ENCODE data around the gene ABCB6. TPM values are rescaled to one million over a fixed set of nuclear protein-coding genes. Genes with fewer than 3 reads are reported as not detected.

ABCB6 gene
- total and polyA plus RNA-seq, 10 of the 15 experiments (the other 5 are each of a cell fraction or from before 2014, with no cell fraction given) = 2.3 to 22.1 (median 13.8) TPM

GRCh38 chr2:219218732-219219701 is at the start of gene ABCB6 (continued):
- TF ChIP-seq, protein P1, sequence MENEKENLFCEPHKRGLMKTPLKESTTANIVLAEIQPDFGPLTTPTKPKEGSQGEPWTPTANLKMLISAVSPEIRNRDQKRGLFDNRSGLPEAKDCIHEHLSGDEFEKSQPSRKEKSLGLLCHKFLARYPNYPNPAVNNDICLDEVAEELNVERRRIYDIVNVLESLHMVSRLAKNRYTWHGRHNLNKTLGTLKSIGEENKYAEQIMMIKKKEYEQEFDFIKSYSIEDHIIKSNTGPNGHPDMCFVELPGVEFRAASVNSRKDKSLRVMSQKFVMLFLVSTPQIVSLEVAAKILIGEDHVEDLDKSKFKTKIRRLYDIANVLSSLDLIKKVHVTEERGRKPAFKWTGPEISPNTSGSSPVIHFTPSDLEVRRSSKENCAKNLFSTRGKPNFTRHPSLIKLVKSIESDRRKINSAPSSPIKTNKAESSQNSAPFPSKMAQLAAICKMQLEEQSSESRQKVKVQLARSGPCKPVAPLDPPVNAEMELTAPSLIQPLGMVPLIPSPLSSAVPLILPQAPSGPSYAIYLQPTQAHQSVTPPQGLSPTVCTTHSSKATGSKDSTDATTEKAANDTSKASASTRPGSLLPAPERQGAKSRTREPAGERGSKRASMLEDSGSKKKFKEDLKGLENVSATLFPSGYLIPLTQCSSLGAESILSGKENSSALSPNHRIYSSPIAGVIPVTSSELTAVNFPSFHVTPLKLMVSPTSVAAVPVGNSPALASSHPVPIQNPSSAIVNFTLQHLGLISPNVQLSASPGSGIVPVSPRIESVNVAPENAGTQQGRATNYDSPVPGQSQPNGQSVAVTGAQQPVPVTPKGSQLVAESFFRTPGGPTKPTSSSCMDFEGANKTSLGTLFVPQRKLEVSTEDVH (IDR thresholded peaks at IDR 0.05; ENCODE audit: low read depth, partially characterized antibody) = peak; percentile 58
- no peak for TF ChIP-seq TCF7 (IDR thresholded peaks at IDR 0.05; ENCODE audit: borderline replicate concordance)
- no peak for TF ChIP-seq HDAC6 (IDR thresholded peaks at IDR 0.05; ENCODE audit: unreplicated experiment)
- TF ChIP-seq RBBP5 (conservative IDR thresholded peaks at IDR 0.05) = no peak
- 0 out of 2 replicates have a peak, but pooled peaks have one; percentile 15 for TF ChIP-seq EED (IDR thresholded peaks at IDR 0.05; ENCODE audit: low read depth)
- TF ChIP-seq NBN (IDR thresholded peaks at IDR 0.05) = 0 out of 2 replicates have a peak, but pooled peaks have one; percentile 14
- peak; percentile 71 for TF ChIP-seq ZNF207 (IDR thresholded peaks at IDR 0.05; ENCODE audit: borderline replicate concordance)
- no peak for TF ChIP-seq CBX5 (IDR thresholded peaks at IDR 0.05; ENCODE audit: low read depth)
- TF ChIP-seq BMI1 (IDR thresholded peaks at IDR 0.05; ENCODE audit: borderline replicate concordance) = no peak
- peak; percentile 72 for TF ChIP-seq NFYB (IDR thresholded peaks at IDR 0.05; ENCODE audit: insufficient read depth, low read depth, low read length)
- peak; percentile 49 for TF ChIP-seq SMARCA5 (IDR thresholded peaks at IDR 0.05)
- no peak for TF ChIP-seq ZBTB4 (CRISPR knock-in tag; IDR thresholded peaks at IDR 0.05)
- TF ChIP-seq STAT3 (IDR thresholded peaks at IDR 0.05; ENCODE audit: low read depth, low read length) = no peak
- TF ChIP-seq RAD21 (IDR thresholded peaks at IDR 0.05; ENCODE audit: insufficient read depth, low read depth, low read length) = no peak
- TF ChIP-seq, protein P2, sequence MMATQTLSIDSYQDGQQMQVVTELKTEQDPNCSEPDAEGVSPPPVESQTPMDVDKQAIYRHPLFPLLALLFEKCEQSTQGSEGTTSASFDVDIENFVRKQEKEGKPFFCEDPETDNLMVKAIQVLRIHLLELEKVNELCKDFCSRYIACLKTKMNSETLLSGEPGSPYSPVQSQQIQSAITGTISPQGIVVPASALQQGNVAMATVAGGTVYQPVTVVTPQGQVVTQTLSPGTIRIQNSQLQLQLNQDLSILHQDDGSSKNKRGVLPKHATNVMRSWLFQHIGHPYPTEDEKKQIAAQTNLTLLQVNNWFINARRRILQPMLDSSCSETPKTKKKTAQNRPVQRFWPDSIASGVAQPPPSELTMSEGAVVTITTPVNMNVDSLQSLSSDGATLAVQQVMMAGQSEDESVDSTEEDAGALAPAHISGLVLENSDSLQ (IDR thresholded peaks at IDR 0.05) = no peak
- no peak for TF ChIP-seq ZNF592 (IDR thresholded peaks at IDR 0.05)

Data from GM12878 (cell line).